ENCODE results near the gene INSC. TPM values are rescaled to one million over a fixed set of nuclear protein-coding genes. Genes with fewer than 3 reads are reported as not detected.

The INSC gene
- polyA plus RNA-seq, 1 donor from 2014 or later, result 0.12 TPM

- Histone ChIP-seq H3K9ac (ENCODE audit: low read length) (no peak overlapping the region), H3K9me3 (ENCODE audit: low read length) (no peaks in the 10 kb centered on the region)
- TF ChIP-seq RAD21 (conservative IDR thresholded peaks at IDR 0.05) (no peak), EZH2 (IDR thresholded peaks at IDR 0.05; ENCODE audit: borderline replicate concordance, insufficient read depth, low read length, poor library complexity, severe bottlenecking) (no peak), EP300 (conservative IDR thresholded peaks at IDR 0.05; ENCODE audit: poor library complexity, severe bottlenecking) (no peak), MXI1 (conservative IDR thresholded peaks at IDR 0.05; ENCODE audit: poor library complexity, severe bottlenecking) (no peak), SMC3 (conservative IDR thresholded peaks at IDR 0.05; ENCODE audit: poor library complexity) (no peak), TAF1 (IDR thresholded peaks at IDR 0.05; ENCODE audit: low read depth) (no peak), REST (IDR thresholded peaks at IDR 0.05; ENCODE audit: borderline replicate concordance) (no peak)
These were observed 48.4 kb downstream of the INSC start for GRCh38 chr11:15163136-15163535.

GRCh38 chr11:15166204-15166603, 51.5 kb downstream of the INSC start:
- H3K27me3 ChIP-seq (ENCODE audit: insufficient read depth, low read depth, low read length), result no peaks in the 10 kb centered on the region
- TF ChIP-seq TAF1 (IDR thresholded peaks at IDR 0.05; ENCODE audit: low read depth) (no peak), REST (IDR thresholded peaks at IDR 0.05; ENCODE audit: borderline replicate concordance) (no peak)
- H3K4me2 ChIP-seq (ENCODE audit: low read length), result no peak overlapping the region
- H3K4me3 ChIP-seq (ENCODE audit: low read length), result no peak overlapping the region
- H3K9me3 ChIP-seq (ENCODE audit: low read length), result no peaks in the 10 kb centered on the region
- H3K9me2 ChIP-seq (ENCODE audit: insufficient read depth, low read length), result no peaks in the 10 kb centered on the region
- no peaks in the 10 kb centered on the region for H4K20me1 ChIP-seq (ENCODE audit: insufficient read depth)
- H3K36me3 ChIP-seq (ENCODE audit: insufficient read depth, low read length), result no peaks in the 10 kb centered on the region
- H3F3A ChIP-seq (ENCODE audit: insufficient read depth, low read length, poor library complexity, severe bottlenecking), result no peaks in the 10 kb centered on the region
- H3K9ac ChIP-seq (ENCODE audit: low read length), result no peak overlapping the region
- H3K79me2 ChIP-seq (replicated peaks; ENCODE audit: insufficient read depth, low read length), result no peaks in the 10 kb centered on the region
- H3K27ac ChIP-seq (ENCODE audit: low read length), result no peak overlapping the region
- no peak overlapping the region for H2AFZ ChIP-seq (ENCODE audit: low read depth, low read length)

More at GRCh38 chr11:15163136-15163535, 48.4 kb downstream of the INSC start:
- H3F3A ChIP-seq (ENCODE audit: insufficient read depth, low read length, poor library complexity, severe bottlenecking), result no peaks in the 10 kb centered on the region
- H3K27me3 ChIP-seq (ENCODE audit: insufficient read depth, low read depth, low read length), result no peaks in the 10 kb centered on the region
- H3K27ac ChIP-seq (ENCODE audit: low read length), result no peak overlapping the region
- no peaks in the 10 kb centered on the region for H3K36me3 ChIP-seq (ENCODE audit: insufficient read depth, low read length)
- no peaks in the 10 kb centered on the region for H3K9me2 ChIP-seq (ENCODE audit: insufficient read depth, low read length)
- H3K79me2 ChIP-seq (replicated peaks; ENCODE audit: insufficient read depth, low read length), result no peaks in the 10 kb centered on the region
- H3K4me3 ChIP-seq (ENCODE audit: low read length), result no peak overlapping the region
- no peak overlapping the region for H2AFZ ChIP-seq (ENCODE audit: low read depth, low read length)
- no peak overlapping the region for H3K4me2 ChIP-seq (ENCODE audit: low read length)
- H4K20me1 ChIP-seq (ENCODE audit: insufficient read depth), result no peaks in the 10 kb centered on the region
